Natural killer cell treated with Interleukin-12 subunit alpha and Interleukin-12 subunit beta and Interleukin-15 and Interleukin-18, amount 100 ng/mL, for 72 hours (primary cell): ENCODE results near the gene MGMT. TPM values are rescaled to one million over a fixed set of nuclear protein-coding genes. Genes with fewer than 3 reads are reported as not detected.

Experiments used
- ATAC-seq, 2 donors: fragments of 150-1000 bp; cut with Tn5 transposase in 1 of 2; sonication (Bioruptor Pico), chemical (Tn5 transposase) in 1 of 2; 2 replicates each; pipeline ENCODE4 v1.10.0; 2021
- DNase-seq: peaks from one replicate; pipeline ENCODE4 v3.0.0; 2022; ENCODE audit warnings: low spot score
- H3K27ac Mint-ChIP-seq, 2 donors: 1 replicate in 1 of 2; 2 replicates in 1 of 2; pipeline ENCODE4 v1.8.0; 2022; ENCODE audit warnings: mixed read lengths in 2 of 2, mild to moderate bottlenecking in 1 of 2, moderate library complexity in 1 of 2
- H3K27me3 Mint-ChIP-seq, 2 donors: 1 replicate in 1 of 2; 2 replicates in 1 of 2; pipeline ENCODE4 v1.8.0; 2022; ENCODE audit warnings: mixed read lengths in 2 of 2
- H3K36me3 Mint-ChIP-seq: one replicate; pipeline ENCODE4 v1.8.0; 2022; ENCODE audit warnings: mixed read lengths
- H3K4me1 Mint-ChIP-seq, 2 donors: 1 replicate in 1 of 2; 2 replicates in 1 of 2; pipeline ENCODE4 v1.8.0; 2022; ENCODE audit warnings: low read depth in 2 of 2, mixed read lengths in 2 of 2, mild to moderate bottlenecking in 1 of 2
- H3K4me3 Mint-ChIP-seq: one replicate; pipeline ENCODE4 v1.8.0; 2022; ENCODE audit warnings: mixed read lengths
- H3K9me3 Mint-ChIP-seq: 2 replicates; pipeline ENCODE4 v1.8.0; 2022; ENCODE audit warnings: mixed read lengths
- total RNA-seq, 2 donors: library from RNA; stranded (reverse); gene quantifications; one replicate each; pipeline ENCODE4 v1.2.3, GENCODE V29; 2022

MGMT gene
- total RNA-seq, 2 donors from 2014 or later, result 14.3 to 23.6 TPM

GRCh38 chr10:129523031-129523722 lies 56.1 kb downstream of the MGMT start:
- Mint-ChIP-seq H3K36me3 (no peaks in the 10 kb centered on the region), H3K4me1 (no peaks in the 10 kb centered on the region), H3K9me3 (no peaks in the 10 kb centered on the region), H3K27ac (no peak overlapping the region), H3K27me3 (no peaks in the 10 kb centered on the region), H3K4me3 (no peak overlapping the region)
- DNase-seq, result no peak
- ATAC-seq, result no peak

- Mint-ChIP-seq H3K27me3 (no peaks in the 10 kb centered on the region), H3K36me3 (no peaks in the 10 kb centered on the region), H3K9me3 (no peaks in the 10 kb centered on the region), H3K27ac (no peak overlapping the region), H3K4me1 (peaks cover 0 to 1% of the 10 kb centered on the region in 2 donors), H3K4me3 (no peak overlapping the region)
- DNase-seq (no peak), ATAC-seq (no peak)
These were observed 56.8 kb downstream of the MGMT start for GRCh38 chr10:129523723-129524316.

DNA sequence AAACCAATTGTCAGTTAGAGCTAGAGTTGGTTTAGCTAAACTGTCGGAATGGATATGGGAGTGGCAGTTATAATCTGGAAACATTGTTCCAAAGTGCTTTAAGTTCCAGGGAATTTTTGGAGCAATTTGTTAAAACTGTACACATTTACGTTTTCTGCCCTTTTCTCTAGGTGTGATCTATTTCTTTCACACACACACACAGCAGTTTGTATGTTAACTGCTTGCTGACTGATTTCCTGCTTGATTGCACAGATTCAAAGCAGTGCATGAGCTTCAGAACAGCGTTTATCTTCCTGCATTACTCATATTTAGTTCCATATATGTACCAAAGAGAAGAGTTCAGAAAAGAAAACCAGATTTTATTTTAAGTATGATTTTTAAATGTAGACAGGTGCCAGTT lies 57.9 kb downstream of the MGMT start:
- Mint-ChIP-seq H3K9me3 (no peaks in the 10 kb centered on the region), H3K27me3 (no peaks in the 10 kb centered on the region), H3K36me3 (no peaks in the 10 kb centered on the region), H3K4me1 (peaks cover 0 to 3% of the 10 kb centered on the region in 2 donors), H3K27ac (no peak overlapping the region), H3K4me3 (no peak overlapping the region)
- ATAC-seq (no peak), DNase-seq (no peak)

DNA sequence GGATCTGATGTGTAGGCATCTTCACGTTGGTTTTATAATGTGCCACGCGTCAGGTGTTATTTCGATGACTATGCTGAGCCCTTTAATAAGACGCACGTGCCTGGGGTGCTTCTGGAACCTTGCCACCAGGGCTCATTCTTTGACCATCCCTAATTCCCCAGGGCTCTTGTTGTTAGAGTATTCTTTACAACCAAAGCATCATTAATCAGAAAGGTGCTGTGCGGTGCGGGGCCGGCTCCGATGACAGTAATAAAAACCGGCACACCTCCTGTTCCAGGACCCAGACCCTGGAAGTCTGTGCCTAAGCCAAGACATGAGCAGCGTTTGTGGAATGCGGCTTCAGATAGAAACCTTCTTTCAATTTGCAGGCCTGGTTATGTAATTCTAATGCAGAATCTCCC lies 58.4 kb downstream of the MGMT start:
- no peak for DNase-seq
- Mint-ChIP-seq H3K4me1 (peaks cover 0 to 3% of the 10 kb centered on the region in 2 donors), H3K36me3 (no peaks in the 10 kb centered on the region), H3K9me3 (no peaks in the 10 kb centered on the region), H3K27me3 (no peaks in the 10 kb centered on the region), H3K27ac (no peak overlapping the region), H3K4me3 (no peak overlapping the region)
- no peak for ATAC-seq

DNA sequence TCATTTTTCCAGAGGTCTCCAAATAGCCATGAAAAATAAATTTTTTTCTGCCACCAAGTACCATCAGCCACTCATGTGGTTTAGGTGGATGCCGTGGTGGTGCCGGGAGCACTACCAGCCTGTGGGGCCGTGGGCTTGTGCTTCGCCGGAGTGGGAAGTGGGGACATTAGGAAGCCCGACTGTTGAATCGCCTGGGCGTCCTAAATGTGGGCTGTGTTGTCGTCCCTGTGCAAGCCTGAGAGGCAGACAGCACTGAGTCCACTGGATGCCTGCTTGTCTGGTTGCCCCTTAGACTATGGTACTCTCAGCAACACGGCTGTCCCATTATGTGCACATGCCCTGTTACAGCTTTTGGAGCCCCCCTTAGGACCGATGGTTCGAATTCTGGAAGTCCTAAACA lies 59.9 kb downstream of the MGMT start:
- no peak for ATAC-seq
- no peaks in the 10 kb centered on the region for H3K9me3 Mint-ChIP-seq
- no peak overlapping the region for H3K4me3 Mint-ChIP-seq
- H3K27me3 Mint-ChIP-seq, result no peaks in the 10 kb centered on the region
- H3K36me3 Mint-ChIP-seq, result no peaks in the 10 kb centered on the region
- no peak overlapping the region for H3K27ac Mint-ChIP-seq
- DNase-seq, result no peak
- H3K4me1 Mint-ChIP-seq, result peaks cover 0 to 3% of the 10 kb centered on the region in 2 donors

- DNase-seq (no peak), ATAC-seq (no peak)
- H3K27me3 Mint-ChIP-seq, result no peaks in the 10 kb centered on the region
- H3K27ac Mint-ChIP-seq, result no peak overlapping the region
- no peaks in the 10 kb centered on the region for H3K9me3 Mint-ChIP-seq
- H3K4me3 Mint-ChIP-seq, result no peak overlapping the region
- peaks cover 9 to 13% of the 10 kb centered on the region in 2 donors for H3K4me1 Mint-ChIP-seq
- H3K36me3 Mint-ChIP-seq, result no peaks in the 10 kb centered on the region
These were observed 61.4 kb downstream of the MGMT start for GRCh38 chr10:129528376-129528978.

DNA sequence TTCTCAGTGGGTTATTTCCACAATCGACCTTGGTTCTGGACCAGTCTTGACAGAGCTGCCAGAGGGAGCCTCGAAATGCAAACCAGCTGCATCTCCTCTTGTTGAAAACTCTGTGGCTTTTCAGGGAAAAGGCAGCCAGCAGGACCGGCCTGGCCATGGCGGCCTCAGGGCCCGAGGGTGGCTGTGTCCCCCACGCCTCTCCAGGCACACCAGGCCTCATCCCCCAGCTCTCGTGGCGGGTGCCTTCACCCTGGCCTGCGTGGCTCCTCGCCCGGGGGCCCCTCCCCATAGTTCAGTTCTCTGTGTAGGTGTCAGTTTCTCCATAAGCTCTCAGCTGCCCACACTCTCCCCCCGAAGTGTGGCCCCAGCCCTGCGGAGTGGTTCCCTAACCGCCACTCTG lies 63.5 kb downstream of the MGMT start:
- H3K36me3 Mint-ChIP-seq, result no peaks in the 10 kb centered on the region
- no peaks in the 10 kb centered on the region for H3K9me3 Mint-ChIP-seq
- ATAC-seq (no peak), DNase-seq (no peak)
- H3K27me3 Mint-ChIP-seq, result no peaks in the 10 kb centered on the region
- peaks cover 11 to 25% of the 10 kb centered on the region in 2 donors for H3K4me1 Mint-ChIP-seq
- no peak overlapping the region for H3K27ac Mint-ChIP-seq
- H3K4me3 Mint-ChIP-seq, result no peak overlapping the region

DNA sequence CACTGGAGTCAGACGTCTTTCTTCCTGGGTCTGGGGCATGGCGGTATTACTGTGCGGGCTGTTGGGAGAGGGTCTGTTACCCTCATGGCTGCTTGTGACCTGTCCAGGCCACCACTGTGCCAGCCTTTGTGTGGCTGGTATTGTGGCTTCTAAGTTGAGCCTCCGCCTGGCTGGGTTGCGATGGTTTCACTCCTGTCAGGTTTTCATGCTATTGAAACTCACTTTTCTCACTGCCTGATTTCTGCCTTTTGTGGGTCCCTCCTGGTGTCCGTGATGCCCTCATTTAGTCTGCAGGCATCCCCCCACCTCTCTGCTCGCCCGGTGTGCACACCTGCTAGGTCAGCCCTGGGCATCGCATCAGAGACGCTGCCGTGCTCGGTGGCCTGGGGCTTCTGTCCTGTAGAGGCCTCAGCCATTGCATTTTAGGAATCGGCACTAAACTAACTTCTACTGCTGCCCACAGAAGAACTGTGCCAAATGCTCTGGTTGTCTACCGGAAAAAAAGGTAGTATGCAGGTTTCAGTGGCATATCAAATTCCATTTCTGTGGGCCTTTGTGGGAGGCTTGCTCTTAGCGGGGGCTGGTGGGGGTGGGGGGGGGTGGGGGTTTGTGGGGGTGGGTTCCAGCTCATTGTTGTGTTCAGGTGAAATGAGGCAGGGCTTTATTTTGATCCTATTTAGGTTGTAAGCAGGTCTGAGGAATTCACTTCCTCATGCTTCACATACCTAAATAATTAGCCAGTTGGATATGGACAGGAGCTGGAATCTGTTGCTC lies 64.3 kb downstream of the MGMT start:
- Mint-ChIP-seq H3K9me3 (no peaks in the 10 kb centered on the region), H3K27ac (no peak overlapping the region), H3K27me3 (no peaks in the 10 kb centered on the region), H3K4me3 (no peak overlapping the region), H3K36me3 (no peaks in the 10 kb centered on the region), H3K4me1 (peaks cover 11 to 25% of the 10 kb centered on the region in 2 donors)
- DNase-seq (no peak), ATAC-seq (no peak)

GRCh38 chr10:129531969-129532660 lies 65.1 kb downstream of the MGMT start:
- no peak for DNase-seq
- Mint-ChIP-seq H3K4me3 (no peak overlapping the region), H3K27ac (no peak overlapping the region), H3K27me3 (no peaks in the 10 kb centered on the region), H3K36me3 (no peaks in the 10 kb centered on the region), H3K9me3 (no peaks in the 10 kb centered on the region), H3K4me1 (peaks cover 11 to 25% of the 10 kb centered on the region in 2 donors)
- peak in 1 of 2 donors; percentile 20 for ATAC-seq

- no peak for DNase-seq
- no peaks in the 10 kb centered on the region for H3K36me3 Mint-ChIP-seq
- no peak overlapping the region for H3K27ac Mint-ChIP-seq
- peak in 1 of 2 donors; percentile 50 for ATAC-seq
- H3K4me3 Mint-ChIP-seq, result no peak overlapping the region
- H3K4me1 Mint-ChIP-seq, result peaks cover 11 to 25% of the 10 kb centered on the region in 2 donors
- H3K9me3 Mint-ChIP-seq, result no peaks in the 10 kb centered on the region
- H3K27me3 Mint-ChIP-seq, result no peaks in the 10 kb centered on the region
These were observed 65.8 kb downstream of the MGMT start for GRCh38 chr10:129532838-129533237.

GRCh38 chr10:129533281-129533680 lies 66.2 kb downstream of the MGMT start:
- no peaks in the 10 kb centered on the region for H3K27me3 Mint-ChIP-seq
- peaks cover 11 to 25% of the 10 kb centered on the region in 2 donors for H3K4me1 Mint-ChIP-seq
- no peak for DNase-seq
- no peaks in the 10 kb centered on the region for H3K9me3 Mint-ChIP-seq
- H3K27ac Mint-ChIP-seq, result no peak overlapping the region
- no peaks in the 10 kb centered on the region for H3K36me3 Mint-ChIP-seq
- no peak for ATAC-seq
- no peak overlapping the region for H3K4me3 Mint-ChIP-seq

DNA sequence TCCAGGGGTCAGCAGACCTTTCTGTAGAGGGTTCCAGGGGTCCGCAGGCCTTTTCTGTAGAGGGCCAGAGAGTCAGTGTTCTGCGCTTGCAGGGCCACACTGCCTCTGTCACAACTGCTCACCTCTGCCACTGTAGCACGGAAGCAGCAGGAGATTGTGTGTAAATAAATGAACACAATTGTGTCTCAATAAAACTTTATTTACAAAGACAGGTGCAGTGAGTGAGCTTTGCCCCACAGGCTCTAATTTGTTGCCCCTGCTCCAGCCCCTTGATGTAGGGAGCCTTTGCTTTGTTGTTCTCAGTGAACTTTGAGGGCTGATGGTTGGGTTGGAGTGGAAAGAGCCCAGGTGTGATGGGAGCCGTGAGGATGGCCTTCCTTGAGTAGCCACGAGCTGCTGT lies 67.8 kb downstream of the MGMT start:
- Mint-ChIP-seq H3K27me3 (no peaks in the 10 kb centered on the region), H3K4me3 (no peak overlapping the region), H3K4me1 (peaks cover 11 to 22% of the 10 kb centered on the region in 2 donors), H3K9me3 (no peaks in the 10 kb centered on the region), H3K27ac (no peak overlapping the region), H3K36me3 (no peaks in the 10 kb centered on the region)
- DNase-seq (no peak), ATAC-seq (no peak)

DNA sequence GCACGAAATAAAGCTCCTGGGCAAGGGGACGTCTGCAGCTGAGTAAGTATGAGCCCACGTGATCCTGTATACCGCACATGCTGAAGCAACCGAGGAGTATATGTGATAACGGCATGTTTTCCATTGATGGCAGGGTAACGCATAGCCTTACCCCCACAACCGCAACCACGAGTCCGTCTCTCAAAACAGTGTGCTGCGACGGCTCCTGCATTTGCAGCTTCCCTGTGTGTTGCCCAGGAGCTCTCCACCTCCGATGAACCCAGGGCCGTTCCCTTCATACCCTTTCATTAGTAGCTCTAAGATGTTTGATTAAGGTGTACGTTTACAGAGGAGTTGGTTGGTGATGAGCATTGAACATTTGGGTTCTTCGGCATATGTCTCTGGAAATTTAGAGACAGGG lies 69.3 kb downstream of the MGMT start:
- Mint-ChIP-seq H3K4me1 (peaks cover 11 to 24% of the 10 kb centered on the region in 2 donors), H3K27me3 (no peaks in the 10 kb centered on the region), H3K27ac (no peak overlapping the region), H3K36me3 (no peaks in the 10 kb centered on the region), H3K4me3 (no peak overlapping the region), H3K9me3 (no peaks in the 10 kb centered on the region)
- ATAC-seq, result no peak
- no peak for DNase-seq
